Measurements from ENCODE around the gene MAP3K4. TPM values are rescaled to one million over a fixed set of nuclear protein-coding genes. Genes with fewer than 3 reads are reported as not detected.

MAP3K4 gene
- polyA plus RNA-seq, 1 donor = 53.4 TPM

GRCh38 chr6:160998217-160998616 lies 6.6 kb downstream of the MAP3K4 start:
- DNase-seq = no peak

GRCh38 chr6:160998766-160999165 lies 7.2 kb downstream of the MAP3K4 start:
- no peak for DNase-seq

GRCh38 chr6:160999516-160999915 lies 7.9 kb downstream of the MAP3K4 start:
- DNase-seq = no peak

GRCh38 chr6:161000632-161001031 lies 9.1 kb downstream of the MAP3K4 start:
- no peak for DNase-seq

- no peak for DNase-seq
Measured at GRCh38 chr6:161001421-161001820, 9.9 kb downstream of the MAP3K4 start.

- DNase-seq = no peak
Measured at GRCh38 chr6:161003336-161003735, 11.8 kb downstream of the MAP3K4 start.

- DNase-seq = no peak
Measured at GRCh38 chr6:161008245-161008644, 16.7 kb downstream of the MAP3K4 start.

GRCh38 chr6:161009991-161010390 lies 18.4 kb downstream of the MAP3K4 start:
- DNase-seq = no peak

GRCh38 chr6:161010418-161010817 lies 18.8 kb downstream of the MAP3K4 start:
- no peak for DNase-seq

GRCh38 chr6:161011492-161012480 lies 20.2 kb downstream of the MAP3K4 start:
- no peak for DNase-seq

GRCh38 chr6:161013695-161014094 lies 22.1 kb downstream of the MAP3K4 start:
- DNase-seq = no peak

- DNase-seq = no peak
Measured at GRCh38 chr6:161017766-161018564, 26.4 kb downstream of the MAP3K4 start.

GRCh38 chr6:161019324-161019839 lies 27.8 kb downstream of the MAP3K4 start:
- no peak for DNase-seq

- no peak for DNase-seq
Measured at GRCh38 chr6:161021543-161021942, 30.0 kb downstream of the MAP3K4 start.

- DNase-seq = no peak
Measured at GRCh38 chr6:161021998-161022743, 30.6 kb downstream of the MAP3K4 start.

- DNase-seq = no peak
Measured at GRCh38 chr6:161023316-161023715, 31.7 kb downstream of the MAP3K4 start.

GRCh38 chr6:161024364-161024920 lies 32.9 kb downstream of the MAP3K4 start:
- DNase-seq = no peak

GRCh38 chr6:161027385-161027784 lies 35.8 kb downstream of the MAP3K4 start:
- DNase-seq = no peak

GRCh38 chr6:161029195-161029809 lies 37.7 kb downstream of the MAP3K4 start:
- DNase-seq = peak; percentile 5

GRCh38 chr6:161031721-161032495 lies 40.3 kb downstream of the MAP3K4 start:
- no peak for DNase-seq
